Stimulated activated CD8-positive, alpha-beta memory T cell treated with anti-CD3 and anti-CD28 coated beads, Interleukin-12 subunit alpha, Interleukin-12 subunit beta, amount 100 ng/mL, for 24 hours (primary cell): ENCODE measurements around the gene PCA3.

Experiments used
- DNase-seq: peaks from one replicate; pipeline ENCODE4 v3.0.0-alpha.2; 2020; ENCODE audit errors: extremely low read depth

The PCA3 gene

DNA sequence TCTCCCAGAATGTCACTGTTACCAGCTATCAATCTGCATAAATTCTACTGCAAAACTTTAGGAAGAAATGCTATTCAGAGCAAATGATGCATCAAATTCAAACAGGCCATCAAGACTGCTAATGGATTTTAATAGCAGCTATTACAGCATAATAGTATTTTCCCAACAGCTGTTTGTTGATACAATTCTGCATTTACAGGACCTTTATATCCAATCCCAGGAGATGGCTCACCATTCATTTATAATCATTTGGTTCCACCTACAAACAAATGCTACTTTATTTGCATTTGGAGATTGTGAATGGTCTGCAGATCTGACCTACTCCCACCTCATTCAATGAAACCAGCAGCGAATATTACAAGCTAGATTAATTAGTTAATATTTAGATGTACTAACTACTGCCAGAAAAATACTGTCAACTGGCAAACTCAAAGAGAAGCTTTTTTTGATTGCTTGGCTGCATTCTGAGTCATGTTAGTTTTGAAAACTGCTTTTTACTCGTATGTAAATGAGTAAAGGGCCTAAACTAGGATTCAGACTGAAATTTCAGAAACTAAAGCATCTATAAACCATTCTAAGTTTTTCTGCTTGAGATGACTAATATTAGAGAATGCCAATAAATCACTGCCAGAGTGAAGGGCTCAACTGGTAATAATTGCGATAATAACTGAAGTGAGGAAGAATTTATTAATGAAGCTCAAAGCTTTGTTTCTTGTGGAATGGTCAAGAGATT, 7.1 kb upstream of the PCA3 start:
- DNase-seq, result no peak

DNA sequence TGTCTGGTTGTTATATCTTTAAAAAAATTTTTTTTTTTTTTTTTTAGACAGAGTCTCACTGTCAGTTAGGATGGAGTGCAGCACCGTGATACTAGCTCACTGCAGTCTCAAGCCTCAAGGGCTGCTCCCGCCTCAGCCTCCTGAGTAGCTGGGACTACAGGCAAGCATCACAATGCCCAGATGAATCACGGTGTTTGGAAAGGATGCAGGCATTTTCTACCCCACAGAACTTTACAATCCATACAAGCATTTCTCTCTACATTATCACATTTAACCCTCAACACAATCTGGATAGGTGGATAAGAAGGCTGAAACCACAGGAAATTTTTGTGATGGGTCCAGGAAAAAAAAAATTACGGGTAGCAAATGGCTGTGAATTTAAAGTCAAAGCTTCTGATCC, 5.8 kb upstream of the PCA3 start:
- no peak for DNase-seq

DNA sequence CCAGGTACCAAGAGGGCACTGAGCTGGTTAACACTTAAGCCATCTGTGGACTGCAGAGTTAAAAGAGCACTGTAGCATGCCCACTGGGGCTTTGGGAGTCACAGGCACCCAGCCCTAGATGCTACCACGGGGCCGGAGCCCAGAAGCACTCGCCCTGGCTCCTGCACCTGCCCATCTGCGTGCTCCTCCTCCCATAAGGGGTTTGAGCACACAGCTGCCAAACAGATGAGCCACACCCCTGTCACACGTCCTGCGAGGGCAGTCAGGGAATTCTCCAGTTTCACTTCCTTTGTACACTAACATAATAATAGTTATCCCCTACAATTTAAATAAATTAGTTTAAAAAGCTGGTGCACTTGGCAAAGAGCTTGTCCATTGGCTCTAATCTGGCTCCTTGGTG, 4.5 kb upstream of the PCA3 start:
- DNase-seq, result no peak

DNA sequence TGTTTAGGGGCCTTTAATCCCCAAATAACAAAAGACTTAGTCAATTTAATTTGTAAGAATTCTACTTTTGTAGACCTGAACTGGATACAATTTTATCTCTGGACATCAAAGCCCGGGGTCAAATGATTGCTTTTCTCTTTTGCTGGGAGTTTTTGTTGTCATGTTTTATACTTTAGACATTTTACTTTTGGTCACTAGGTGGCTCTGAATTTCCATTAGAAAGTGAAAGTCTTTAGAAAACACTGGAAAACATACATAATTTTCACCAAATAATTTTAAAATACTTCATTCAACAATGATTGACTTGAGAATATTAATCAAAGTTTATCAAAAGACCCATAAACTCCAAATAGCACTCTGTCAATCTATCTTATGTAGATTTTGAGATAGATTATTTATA, 2.8 kb upstream of the PCA3 start:
- DNase-seq, result no peak

DNA sequence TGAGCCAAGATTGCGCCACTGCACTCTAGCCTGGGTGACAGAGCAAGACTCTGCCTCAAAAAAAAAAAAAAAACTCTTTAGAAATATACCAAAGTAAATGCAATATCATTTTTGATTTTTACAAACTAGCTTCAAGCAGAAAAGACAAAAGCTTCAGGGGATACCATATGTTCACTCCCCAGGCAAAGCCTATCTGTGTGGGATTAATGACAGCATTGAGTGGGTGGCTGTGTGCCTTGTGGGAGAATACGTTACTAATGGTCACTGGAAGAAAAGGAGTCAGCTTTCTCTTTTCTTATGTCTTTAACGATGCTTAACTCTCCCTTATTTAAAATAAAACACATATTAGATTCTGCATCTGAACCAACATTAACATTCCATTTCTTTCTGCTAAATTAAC, 1.9 kb downstream of the PCA3 start:
- DNase-seq, result no peak

DNA sequence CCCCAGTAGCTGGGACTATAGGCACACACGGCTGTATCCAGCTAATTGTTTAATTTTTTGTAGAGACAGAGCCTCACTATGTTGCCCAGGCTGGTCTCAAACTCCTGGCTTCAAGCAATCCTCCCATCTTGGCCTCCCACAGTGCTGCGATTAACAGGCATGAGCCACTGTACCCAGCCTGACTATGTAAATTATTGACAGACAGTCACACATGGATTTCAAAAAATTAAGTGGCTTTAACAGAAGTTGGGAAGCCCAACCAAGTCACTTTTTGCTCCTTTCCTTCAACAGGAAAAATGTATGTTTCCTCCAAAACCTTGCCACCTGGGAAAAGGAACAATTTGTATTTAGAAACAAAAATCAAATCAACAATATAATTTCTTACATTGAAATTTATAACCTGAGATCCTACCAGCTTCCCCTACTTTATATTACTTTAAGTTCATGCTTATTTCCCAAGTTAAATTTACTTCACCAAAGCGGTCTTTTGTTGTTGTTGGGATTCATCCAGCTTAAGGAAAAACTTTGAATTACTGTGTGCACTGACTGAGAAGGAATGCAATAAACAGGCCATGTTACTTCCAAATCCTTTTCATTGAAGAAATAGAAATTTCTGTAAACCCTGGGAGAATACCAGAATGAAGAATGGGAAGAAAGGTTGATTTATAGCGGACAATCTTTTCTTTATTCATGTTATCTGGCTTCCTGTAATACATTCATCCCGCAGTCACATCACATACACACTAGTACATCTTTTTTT, 8.6 kb downstream of the PCA3 start:
- DNase-seq, result no peak

DNA sequence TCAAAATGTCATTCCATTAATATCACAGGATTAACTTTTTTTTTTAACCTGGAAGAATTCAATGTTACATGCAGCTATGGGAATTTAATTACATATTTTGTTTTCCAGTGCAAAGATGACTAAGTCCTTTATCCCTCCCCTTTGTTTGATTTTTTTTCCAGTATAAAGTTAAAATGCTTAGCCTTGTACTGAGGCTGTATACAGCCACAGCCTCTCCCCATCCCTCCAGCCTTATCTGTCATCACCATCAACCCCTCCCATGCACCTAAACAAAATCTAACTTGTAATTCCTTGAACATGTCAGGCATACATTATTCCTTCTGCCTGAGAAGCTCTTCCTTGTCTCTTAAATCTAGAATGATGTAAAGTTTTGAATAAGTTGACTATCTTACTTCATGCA, 20.6 kb downstream of the PCA3 start:
- DNase-seq, result no peak

DNA sequence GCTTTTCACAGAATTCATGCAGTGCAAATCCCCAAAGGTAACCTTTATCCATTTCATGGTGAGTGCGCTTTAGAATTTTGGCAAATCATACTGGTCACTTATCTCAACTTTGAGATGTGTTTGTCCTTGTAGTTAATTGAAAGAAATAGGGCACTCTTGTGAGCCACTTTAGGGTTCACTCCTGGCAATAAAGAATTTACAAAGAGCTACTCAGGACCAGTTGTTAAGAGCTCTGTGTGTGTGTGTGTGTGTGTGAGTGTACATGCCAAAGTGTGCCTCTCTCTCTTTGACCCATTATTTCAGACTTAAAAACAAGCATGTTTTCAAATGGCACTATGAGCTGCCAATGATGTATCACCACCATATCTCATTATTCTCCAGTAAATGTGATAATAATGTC, 21.3 kb downstream of the PCA3 start:
- no peak for DNase-seq

DNA sequence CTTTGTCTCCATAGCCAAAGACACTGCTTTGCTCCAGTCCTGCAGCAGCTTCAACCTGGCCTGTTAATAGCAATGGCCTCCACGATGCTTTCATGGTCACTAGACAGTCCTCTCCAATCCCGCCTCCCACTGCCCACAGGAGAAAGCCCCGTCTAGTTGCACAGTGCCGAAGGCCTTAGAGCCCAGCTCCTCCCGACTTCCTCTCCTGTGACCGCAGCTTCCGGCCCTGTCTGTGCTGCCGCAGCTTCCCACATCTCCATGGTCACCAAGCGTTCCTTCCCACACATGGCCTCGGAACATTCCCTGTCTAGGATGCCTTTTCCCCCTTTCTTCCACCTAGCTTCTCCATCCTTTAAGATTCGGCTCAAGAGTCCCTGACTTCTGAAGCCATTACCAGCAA, 23.4 kb downstream of the PCA3 start:
- DNase-seq, result no peak

DNA sequence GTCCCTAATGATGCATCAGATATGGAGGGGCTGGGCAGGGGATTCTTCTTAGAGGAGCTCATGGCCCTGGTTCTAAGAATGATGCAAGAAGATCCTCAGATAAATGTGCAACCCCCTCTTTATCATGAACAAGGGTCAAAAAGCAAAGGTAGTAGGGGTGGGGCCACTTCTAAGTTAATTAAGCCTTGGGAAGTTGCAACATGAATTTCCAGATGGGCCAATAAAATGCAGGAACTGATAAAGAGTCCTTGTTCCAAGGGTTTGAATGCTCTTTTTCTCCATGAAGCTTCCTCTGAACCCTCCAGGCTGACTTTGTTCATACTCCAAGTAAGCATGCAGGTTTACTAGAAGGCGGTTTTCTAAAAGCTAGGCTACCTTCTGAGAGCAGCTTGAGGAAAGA, 25.6 kb downstream of the PCA3 start:
- DNase-seq, result no peak

DNA sequence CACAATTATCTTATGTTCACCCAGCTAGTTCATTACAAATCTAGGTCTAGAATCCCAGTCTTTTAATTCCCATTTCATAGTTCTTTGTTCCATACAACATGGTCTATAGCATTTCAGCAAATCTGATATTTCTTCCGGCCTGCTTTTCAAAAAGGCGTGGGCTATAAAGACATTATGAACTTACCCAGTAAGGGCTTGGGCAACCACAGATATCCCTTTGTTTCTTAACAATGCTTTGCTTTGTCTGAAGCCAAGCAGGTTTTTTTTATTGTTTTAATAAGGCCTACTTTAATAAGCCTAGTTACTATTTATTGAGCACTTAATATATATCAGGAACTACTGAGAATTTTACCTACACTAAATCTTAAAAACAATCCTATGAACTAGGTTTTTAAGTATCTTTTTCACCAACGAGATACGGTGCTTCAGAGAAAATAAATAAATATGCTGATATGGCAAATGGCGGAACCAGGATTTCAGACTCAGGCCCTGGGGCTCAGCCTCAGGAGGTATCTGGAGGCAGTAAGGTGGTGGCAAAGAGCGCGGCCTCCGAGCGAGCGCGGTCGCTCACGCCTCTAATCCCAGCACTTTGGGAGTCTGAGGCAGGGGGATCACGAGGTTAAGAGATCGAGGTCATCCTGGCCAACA, 29.7 kb downstream of the PCA3 start:
- no peak for DNase-seq

DNA sequence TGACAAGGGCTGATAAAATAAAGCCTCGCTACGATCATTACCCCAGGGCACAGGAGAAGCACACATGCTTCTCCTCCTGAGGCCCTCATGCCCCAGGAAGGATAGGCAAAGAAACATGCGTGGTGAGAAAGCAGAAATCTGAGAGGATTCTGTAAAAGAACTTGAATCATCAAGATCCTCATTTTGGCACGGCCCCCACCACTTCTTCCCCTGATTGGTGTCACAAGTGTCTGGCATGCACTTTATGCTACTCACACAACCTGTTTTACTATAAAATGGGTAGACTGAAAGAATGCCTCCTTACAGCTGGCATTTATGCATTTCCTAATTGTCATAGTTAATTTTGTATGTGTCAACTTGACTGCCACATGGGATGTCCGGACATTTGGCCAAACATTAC, 32.1 kb downstream of the PCA3 start:
- DNase-seq, result no peak

DNA sequence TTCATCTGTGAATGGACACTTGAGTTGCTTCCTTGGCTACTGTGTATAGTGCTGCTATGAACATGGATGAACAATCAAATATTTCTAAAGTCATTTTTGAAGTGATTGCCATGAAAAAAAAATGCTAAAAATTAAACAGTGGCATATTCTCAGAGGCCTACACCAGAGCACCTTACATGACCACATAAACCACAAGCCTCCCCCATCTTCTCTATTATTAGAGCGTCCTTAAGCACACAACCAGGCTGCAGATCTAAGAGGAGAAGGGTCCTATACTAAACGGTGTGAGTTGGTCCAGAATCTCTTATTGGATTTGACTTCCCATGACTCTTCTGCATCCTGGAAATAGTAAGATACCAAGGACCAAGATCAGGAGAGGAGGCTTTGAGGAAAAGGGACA, 34.3 kb downstream of the PCA3 start:
- no peak for DNase-seq

DNA sequence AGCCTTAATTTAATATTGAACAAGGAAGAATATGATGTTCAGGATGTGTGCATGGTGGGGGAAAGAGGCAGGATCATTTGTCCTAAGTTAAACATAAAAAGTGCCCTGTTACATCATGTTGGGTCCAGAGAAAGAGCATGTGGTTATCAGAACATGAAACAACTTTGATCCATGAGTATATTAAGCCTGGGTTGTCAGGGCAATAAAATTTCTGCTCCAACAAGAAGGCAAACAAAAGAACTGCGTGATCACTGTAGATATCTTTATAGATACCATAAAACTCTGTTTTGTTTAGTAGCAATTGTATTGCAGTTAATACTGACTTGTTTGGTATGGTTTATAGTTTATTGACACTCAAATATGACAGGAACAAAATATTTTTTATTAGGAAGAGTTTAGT, 35.2 kb downstream of the PCA3 start:
- no peak for DNase-seq

DNA sequence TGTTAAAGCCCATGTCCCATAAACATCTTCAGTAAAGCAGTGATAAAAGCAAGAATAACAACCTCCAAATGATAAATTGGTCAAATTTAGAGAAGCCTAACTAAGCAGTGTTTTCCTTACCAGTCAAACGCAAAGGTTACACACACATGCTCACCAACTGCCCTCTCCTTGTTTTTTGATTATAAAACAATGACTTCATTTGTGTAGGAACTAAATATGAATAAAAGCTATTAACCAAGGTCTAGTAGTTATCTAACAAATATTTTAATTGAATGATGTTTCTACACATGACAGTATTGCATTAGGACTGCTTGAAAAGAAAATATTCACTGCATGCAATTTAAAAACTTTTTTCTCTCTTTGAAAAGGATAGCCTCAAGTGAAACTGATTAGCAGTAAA, 36.7 kb downstream of the PCA3 start:
- DNase-seq, result no peak

DNA sequence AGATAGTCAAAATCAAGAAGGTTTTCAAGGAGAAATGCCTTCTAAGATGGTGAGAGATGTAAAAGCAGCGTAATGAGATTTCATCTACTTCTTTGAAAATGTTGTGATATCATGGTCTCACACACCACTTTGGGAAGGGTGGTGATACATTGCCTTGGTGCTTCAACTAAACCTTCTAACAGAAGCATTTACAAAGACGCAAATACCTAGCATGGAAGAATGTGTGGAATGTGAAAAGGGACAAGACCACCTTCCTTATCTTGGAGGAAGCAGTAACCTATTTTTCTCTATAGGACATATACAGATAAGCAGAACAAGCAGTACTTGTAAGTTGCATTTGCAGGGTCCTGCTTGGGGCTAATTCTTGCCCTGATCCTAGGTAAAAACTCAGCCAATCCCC, 38.8 kb downstream of the PCA3 start:
- DNase-seq, result no peak

DNA sequence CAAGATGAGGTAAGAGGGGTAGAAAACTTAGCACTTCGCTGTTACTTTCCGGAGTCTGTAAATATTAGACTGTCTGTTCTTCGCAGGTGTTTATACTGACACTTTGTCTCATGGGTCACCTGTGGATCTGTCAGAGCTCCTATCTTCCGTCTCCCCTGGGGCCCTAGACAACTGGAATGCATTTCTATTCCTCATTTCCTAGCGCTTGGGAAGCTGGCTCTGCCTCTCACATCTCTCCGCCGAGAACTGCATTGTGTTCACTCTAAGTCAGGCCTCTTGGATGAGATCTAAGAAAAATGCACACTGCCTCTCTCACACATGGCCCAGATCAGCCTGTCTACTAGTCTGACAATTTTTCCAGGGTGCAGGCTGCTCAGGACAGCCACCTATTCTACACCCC, 39.5 kb downstream of the PCA3 start:
- DNase-seq, result no peak

DNA sequence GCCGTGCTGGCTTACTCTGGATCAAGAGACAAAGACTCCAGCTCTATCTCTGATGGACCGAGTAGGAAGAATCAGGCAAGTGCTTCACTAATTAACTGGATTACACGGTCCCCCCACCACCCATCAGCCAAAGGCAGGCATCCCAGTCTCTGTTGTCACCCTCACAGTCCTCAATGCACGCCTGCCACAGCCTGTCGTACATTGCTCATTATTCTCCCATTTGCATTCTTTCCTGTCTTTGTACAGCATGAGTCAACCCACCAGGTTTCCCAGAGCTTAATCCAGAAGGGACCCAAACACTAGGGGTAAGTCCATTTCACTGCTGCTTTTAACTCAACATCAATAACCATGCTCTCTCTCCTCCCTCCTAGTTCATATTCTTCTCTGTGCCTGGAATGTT, 44.4 kb downstream of the PCA3 start:
- DNase-seq, result no peak

DNA sequence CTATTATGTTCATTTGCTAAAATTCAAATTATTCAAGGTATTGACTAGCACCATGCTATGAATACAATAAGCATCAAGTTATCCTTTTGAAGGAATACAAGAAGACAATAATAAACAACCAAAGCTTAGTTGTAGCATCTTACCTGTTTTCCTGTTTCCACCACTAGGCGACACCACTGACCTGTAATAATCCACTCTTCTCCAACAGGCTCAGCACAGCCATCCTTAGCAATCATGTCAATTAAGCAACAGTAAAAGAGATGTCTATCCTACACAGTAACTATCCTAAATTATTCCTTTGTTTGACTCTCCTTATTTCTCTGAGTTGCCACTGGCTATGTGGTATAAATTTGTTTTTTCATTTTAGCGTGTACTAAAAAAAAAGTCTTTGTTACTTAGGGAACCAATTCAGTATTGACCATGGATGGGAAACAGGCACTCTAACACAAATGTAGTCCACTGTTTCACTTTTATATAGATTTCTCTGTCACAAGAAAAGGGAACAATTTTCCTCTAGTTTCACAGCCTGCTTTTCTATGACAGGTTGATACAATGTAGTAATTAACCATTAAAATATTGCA, 46.2 kb downstream of the PCA3 start:
- DNase-seq, result no peak

DNA sequence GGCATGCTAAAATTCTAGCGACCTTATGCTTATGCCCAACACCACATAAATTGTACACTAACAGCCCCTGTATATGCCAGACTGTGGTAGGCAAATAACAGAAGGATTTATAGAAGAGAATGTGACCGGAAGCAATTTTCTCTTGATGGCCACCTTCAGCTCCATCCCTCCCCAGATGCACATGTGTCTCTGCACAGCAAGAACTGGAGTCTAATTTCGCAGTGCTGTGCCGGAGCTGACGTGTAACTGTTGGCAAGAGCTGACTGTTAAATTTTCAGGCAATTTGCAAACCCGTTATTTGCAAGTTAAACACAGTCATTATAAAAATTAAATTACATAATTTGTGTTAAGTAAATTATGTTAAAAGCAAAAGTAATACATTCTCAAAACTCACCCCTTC, 48.4 kb downstream of the PCA3 start:
- no peak for DNase-seq

DNA sequence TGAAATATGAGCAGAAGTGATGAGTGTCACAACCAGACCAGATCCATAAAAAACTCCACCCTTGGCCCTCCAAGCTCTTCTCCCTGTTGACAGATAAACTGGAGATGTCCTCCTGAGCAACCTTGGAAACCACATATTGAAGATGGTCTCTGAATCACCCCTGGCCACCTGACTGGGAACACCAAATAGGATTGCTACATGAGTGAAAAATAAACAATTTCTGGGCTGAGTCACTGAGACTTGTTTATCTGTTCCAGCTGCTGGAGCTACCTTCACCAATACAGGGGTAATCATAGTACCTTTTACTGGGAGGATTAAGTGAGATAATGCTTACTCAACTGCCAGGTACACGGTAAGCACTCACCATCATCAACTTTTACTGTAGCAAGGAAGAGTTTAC, 53.3 kb downstream of the PCA3 start:
- DNase-seq, result no peak

DNA sequence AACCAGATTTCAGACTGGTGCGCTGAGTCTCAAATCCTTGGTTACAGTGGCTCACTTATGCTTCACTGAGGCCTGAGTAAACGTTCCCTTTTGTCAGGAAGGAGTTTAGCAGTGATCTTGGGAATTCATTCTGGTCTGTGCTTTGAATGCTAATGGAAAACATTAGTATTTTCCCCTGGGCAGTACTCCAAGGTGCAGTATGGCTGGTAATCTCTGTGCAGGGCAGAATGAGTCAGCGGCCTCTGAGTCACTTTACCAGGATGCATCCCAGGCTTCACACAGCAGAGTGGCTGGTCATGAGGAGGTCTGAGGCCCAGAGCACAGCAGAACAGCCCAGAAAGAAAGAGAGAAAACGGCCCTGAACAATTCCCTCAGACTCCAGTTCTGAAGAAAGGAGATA, 54.0 kb downstream of the PCA3 start:
- DNase-seq, result no peak

DNA sequence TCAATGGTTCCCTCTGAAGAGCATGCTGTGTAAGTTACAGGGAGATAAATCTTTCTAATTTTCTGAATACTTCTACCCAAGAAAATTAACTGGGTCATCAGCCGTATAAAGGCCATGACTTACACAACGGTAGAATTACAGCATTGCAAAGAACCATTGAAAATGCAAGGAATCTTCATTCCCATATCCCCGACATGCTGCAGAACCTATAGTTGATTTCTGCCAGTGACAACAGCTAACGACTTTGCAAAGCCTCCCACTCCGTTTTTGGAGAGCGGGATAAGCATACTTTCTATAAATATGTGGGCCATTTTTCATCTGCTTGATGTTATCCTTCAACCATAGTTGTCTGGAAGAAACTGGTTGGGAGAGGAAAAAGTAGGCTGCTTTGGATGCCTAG, 56.2 kb downstream of the PCA3 start:
- no peak for DNase-seq
